Measurements from ENCODE around the gene SPATA31E1.
"Not testable (repeated sequence)": the region's sequence is repeated elsewhere in the genome, so short reads cannot be mapped to it uniquely, and the experiment has no call there.

Gene SPATA31E1

GRCh38 chr9:87886210-87886932 lies 3.7 kb downstream of the SPATA31E1 start:
- no peak for DNase-seq (ENCODE audit: low read depth)

GRCh38 chr9:87886933-87887505 lies 4.3 kb downstream of the SPATA31E1 start:
- no peak for DNase-seq (ENCODE audit: low read depth)

DNA sequence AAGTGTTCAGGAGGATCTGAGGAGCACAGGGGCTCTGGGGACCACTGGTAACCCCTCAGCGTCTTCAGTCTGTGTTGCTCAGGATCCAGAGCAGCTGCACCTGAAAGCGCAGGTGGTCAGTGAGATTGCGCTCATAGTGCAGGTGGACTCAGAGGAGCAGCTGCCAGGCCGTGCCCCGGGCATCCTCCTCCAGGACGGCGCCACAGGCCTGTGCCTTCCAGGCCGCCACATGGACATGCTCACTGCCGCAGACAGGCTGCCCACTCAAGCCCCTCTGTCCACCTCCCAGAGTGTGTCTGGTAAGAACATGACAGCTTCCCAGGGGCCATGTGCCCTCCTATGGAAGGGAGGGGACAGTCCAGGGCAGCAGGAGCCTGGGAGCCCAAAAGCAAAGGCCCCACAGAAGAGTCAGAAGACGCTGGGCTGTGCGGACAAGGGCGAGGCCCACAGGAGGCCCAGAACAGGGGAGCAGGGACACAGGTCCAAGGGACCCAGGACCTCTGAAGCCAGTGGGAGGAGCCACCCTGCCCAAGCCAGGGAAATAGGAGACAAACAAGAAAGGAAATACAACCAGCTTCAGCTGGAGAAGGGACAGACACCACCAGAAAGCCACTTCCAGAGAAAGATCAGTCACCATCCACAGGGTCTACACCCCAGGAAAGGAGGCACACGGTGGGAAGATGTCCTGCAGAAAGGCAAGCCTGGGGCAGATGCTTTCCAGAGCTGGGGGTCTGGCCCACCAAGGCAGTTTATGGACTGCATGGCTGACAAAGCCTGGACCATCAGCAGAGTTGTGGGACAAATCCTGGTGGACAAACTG lies 5.2 kb downstream of the SPATA31E1 start:
- no peak for DNase-seq (ENCODE audit: low read depth)

DNA sequence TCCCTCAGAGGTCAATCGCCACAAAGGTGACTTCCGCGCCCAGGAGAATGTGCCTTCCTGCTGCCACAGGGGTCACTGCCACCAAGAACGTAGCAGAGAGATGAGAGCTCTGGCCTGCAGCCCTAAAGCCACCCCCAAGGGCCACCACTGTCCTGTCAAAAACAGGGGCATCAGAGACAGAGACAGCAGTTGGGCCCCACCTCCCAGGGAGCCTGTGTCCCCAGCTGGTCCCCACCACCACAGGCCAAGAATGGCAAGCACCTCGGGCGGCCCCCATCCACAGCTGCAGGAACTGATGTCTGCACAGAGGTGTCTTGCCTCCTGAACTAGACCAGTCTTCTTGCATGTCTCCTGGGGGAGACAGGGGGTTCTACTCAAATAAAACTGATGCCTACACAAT lies 5.8 kb downstream of the SPATA31E1 start:
- no peak for DNase-seq (ENCODE audit: low read depth)

DNA sequence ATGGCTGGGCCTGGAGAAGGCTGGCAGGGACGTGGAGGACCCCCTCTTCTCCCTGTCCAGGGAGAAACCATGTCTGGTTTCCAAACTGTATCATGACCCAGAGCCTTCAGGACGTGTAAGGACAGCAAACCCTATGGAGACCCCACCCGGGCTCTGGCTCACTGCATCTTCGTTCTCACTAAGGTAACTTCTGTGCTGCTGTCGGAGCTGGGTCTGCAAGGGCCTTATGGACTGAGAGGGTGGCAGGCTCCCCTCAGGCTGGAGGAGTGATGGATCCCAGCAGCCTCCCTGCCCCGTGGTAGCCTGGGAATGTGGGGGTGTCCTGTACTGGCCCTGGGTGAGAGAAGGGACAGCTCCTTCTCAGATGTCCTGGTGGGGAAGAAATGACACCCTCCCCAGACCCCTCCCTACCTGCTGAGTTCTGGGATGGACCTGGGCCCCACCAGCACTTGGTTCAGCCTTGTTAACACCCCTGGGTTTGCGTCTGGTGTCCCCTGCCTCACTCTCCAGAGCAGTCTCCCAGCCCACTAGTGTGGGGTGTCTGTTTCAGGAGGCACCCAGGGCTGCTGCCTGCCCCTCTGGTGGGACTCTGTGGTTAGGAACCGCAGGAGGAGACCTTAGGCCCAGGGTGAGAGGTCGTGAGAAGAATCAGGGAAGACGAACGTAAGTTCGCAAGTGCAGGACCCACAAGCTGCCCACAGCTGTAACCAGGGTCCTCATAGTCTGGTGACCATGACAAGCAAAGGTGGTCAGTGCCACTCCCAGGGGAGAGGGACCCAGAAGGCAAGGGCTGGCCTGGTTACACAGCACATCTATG lies 6.6 kb downstream of the SPATA31E1 start:
- DNase-seq (ENCODE audit: low read depth), result no peak

DNA sequence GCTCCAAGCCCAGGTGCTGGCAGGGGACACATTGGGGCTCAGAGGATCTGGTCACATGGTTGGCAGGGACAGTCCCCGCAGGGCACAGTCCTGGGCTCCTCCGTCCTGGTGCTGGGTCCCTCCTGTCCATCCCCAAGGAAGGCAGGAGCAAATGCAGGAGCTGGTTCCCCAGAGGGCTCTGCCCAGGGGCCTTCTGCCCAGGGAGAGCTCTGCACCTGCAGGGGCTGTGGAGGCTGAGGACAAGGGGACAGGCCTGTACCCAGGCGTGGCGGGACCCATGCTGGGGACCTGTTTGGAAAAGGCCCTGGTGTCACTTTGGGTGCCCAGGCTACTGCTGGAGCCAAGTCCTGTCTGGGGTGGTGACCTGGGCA lies 7.2 kb downstream of the SPATA31E1 start:
- no peak for DNase-seq (ENCODE audit: low read depth)

GRCh38 chr9:87890837-87891236 lies 8.2 kb downstream of the SPATA31E1 start:
- DNase-seq (ENCODE audit: low read depth), result no peak

DNA sequence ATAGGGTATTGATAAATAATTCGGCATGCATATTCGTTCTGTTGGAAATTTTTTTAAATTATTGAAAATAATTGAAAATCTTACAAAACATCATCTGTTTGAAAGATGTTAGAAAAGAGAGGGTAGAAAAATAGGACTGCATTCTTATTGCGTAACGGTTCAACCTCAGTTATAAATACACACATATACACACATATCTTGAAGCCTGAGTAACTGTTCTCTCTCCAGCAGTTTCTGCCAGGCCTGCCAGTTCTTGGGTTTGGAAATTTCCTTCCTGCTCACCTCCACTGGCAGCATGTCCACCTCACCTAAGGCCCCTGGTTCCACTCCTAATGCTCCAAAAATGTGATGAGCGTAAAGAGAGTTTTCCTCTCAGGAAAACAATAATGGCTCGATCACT lies 9.1 kb downstream of the SPATA31E1 start:
- no peak for DNase-seq (ENCODE audit: low read depth)

DNA sequence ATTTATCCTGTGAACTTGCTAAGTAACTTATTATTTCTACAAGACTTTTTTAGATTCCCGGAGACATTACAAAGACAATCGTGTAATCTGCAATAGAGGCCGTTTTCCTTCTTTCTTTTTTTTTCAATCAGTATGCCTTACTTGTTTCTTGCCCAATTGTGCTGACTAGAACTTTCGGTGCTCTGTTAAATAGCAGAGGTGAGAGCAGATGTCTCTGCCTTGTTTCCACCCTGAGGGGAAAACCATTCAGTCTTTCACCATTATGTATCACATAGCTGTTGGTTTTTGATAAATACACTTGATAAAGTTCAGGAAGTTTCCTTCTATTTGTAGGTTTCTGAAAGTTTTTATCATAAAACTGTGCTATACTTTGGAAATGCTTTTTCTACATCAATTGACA lies 10.3 kb downstream of the SPATA31E1 start:
- no peak for DNase-seq (ENCODE audit: low read depth)

- DNase-seq (ENCODE audit: low read depth), result no peak
Observed at GRCh38 chr9:87894998-87895625, 12.4 kb downstream of the SPATA31E1 start.

GRCh38 chr9:87896891-87897290 lies 14.2 kb downstream of the SPATA31E1 start:
- no peak for DNase-seq (ENCODE audit: low read depth)

GRCh38 chr9:87898151-87898550 lies 15.5 kb downstream of the SPATA31E1 start:
- no peak for DNase-seq (ENCODE audit: low read depth)

GRCh38 chr9:87902371-87902770 lies 19.7 kb downstream of the SPATA31E1 start:
- DNase-seq (ENCODE audit: low read depth), result not testable (repeated sequence)

DNA sequence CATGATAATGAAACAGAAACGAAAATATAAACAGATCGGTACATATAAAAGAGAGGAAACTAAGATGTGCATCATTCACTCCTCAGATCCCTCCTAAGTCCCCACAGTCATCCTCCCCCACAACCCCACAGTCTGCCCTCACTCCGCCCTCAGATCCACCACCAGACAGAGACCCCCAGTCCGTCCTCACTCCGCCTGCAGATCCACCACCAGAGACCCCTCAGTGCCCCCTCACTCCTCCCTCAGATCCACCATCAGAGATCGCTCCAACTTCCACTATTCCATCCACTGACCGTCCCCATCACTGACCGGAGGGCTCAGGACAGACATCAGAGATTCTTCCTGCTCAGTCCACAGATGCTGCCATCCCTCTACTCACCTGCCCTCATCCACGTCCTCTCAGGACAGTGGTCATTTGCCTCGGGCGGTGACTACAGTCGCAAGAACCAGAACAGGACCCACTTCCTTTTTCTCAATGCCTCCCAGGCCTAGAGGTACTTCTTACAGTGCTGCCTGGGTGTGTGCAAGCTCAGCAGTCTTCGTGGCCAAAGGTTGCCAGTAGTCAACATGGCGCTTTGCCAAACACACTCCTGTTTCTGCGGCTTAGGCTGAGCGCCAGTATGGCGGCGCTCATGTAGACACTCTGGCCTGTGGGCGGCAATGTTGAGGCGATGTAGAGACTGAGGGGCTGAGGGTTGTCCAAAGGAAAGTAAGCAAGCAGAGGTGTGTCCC lies 26.8 kb downstream of the SPATA31E1 start:
- no peak for DNase-seq (ENCODE audit: low read depth)

- no peak for DNase-seq (ENCODE audit: low read depth)
Observed at GRCh38 chr9:87910821-87911220, 28.1 kb downstream of the SPATA31E1 start.

- not testable (repeated sequence) for DNase-seq (ENCODE audit: low read depth)
Observed at GRCh38 chr9:87917662-87918061, 35.0 kb downstream of the SPATA31E1 start, which contains the start of gene SPATA31C1. TSS of gene SPATA31C1 (plus strand) at chr9:87917962.

DNA sequence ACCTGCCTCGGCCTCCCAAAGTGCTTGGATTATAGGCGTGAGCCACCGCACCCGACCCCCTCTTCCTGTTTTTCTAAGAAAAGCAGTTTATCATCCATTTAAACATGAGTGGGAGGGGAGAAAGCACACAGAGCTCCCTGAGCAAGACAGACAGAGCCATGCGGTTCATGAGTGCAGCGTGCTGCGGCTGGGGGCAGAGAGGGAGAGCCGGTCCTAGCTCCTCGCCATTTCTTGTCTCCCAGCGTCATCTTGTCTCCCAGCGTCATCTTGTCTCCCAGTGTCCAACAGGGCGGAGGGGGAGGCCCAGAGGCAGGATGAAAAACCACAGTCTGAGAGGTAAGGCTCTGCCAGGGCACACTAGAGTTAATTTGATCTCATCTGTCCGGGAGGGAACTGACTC lies 36.3 kb downstream of the SPATA31E1 start:
- not testable (repeated sequence) for DNase-seq (ENCODE audit: low read depth)

GRCh38 chr9:87921561-87921960 lies 38.9 kb downstream of the SPATA31E1 start:
- DNase-seq (ENCODE audit: low read depth), result not testable (repeated sequence)

- DNase-seq (ENCODE audit: low read depth), result not testable (repeated sequence)
Observed at GRCh38 chr9:87923012-87923411, 40.3 kb downstream of the SPATA31E1 start.

DNA sequence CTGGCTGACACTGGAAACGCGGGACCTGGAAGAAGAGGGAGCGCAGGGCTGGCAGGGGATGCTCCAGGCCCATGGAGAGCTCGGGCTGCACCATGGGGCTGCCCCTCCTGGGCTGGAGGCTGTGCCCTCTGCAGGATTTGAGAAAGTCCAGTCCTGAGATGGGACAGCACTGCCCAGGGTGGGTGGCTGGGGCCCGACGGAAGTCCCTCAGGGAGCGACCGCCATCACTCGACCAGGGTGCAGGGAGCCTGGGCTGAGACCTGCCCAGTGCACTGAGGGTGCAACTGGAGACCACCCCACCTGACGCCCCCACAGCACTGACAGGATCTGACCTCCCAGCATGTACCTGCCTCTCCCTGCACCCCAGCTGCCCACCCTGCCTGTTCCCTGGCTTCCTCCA lies 42.2 kb downstream of the SPATA31E1 start:
- DNase-seq (ENCODE audit: low read depth), result not testable (repeated sequence)

DNA sequence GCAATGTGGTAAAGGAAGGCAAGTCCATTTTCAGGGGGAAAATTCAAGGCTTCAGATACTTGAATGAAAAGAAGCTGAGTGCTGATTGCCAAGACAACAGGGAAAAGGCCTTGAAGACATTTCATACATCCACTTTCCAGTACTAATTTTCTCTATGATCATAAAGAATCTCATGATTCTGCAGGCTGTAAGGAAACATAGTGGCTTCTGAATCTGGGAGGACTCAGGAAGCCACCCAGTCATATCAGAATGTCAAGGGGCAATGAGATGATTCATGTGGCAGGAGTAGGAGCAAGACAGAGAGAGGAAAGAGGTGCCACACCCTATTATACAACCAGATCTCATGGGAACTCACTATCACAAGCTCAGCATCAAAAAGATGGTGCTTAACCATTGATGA lies 46.5 kb downstream of the SPATA31E1 start:
- not testable (repeated sequence) for DNase-seq (ENCODE audit: low read depth)
